CD14-positive monocyte (primary cell): ENCODE data around the gene DHCR7. TPM values are rescaled to one million over a fixed set of nuclear protein-coding genes. Genes with fewer than 3 reads are reported as not detected.

Source experiments
- DNase-seq, 3 donors: peaks; one replicate each; pipeline ENCODE4 v3.0.0-alpha.2; 2011 to 2022
- H2AFZ ChIP-seq: 2 replicates; pipeline ENCODE4 v1.6.0; 2012; ENCODE audit warnings: mild to moderate bottlenecking, low read depth, low read length, inconsistent platforms; ENCODE audit not compliant: insufficient read depth, poor library complexity, severe bottlenecking
- H3K27ac ChIP-seq, 2 donors: 1 replicate in 1 of 2; 2 replicates in 1 of 2; pipeline ENCODE4 v1.5.1; 2012 to 2013; ENCODE audit warnings: low read length in 2 of 2, control low read depth in 1 of 2, inconsistent platforms in 1 of 2, low read depth in 1 of 2, mild to moderate bottlenecking in 1 of 2
- H3K27me3 ChIP-seq, 2 donors: one replicate each; pipeline versions ENCODE4 v1.6.0 to v1.6.1; 2011 to 2013; ENCODE audit warnings: low read length in 2 of 2; ENCODE audit not compliant: control insufficient read depth in 2 of 2, insufficient read depth in 2 of 2
- H3K36me3 ChIP-seq, 2 donors: replicated peaks in 1 of 2; 1 replicate in 1 of 2; 2 replicates in 1 of 2; pipeline versions ENCODE4 v1.5.1 to v1.6.1; 2012 to 2013; ENCODE audit warnings: low read length in 2 of 2, control low read depth in 1 of 2, inconsistent platforms in 1 of 2, mild to moderate bottlenecking in 1 of 2; ENCODE audit not compliant: insufficient read depth in 2 of 2, control insufficient read depth in 1 of 2
- H3K4me1 ChIP-seq, 2 donors: 1 replicate in 1 of 2; 2 replicates in 1 of 2; pipeline versions ENCODE4 v1.5.1 to v1.6.1; 2012 to 2013; ENCODE audit warnings: low read length in 2 of 2, control low read depth in 1 of 2, inconsistent platforms in 1 of 2, mild to moderate bottlenecking in 1 of 2, moderate library complexity in 1 of 2; ENCODE audit not compliant: insufficient read depth in 2 of 2, control insufficient read depth in 1 of 2
- H3K4me2 ChIP-seq: replicated peaks from 2 replicates; pipeline ENCODE3; 2012; ENCODE audit warnings: low read length, moderate library complexity, mild to moderate bottlenecking; ENCODE audit not compliant: poor library complexity, severe bottlenecking; ENCODE audit errors: extremely low read depth
- H3K4me3 ChIP-seq, 3 experiments: fragments of 200-600 bp in 1 of 3; sonication (generic) in 1 of 3; replicated peaks in 1 of 3; 1 replicate in 2 of 3; 2 replicates in 1 of 3; pipeline ENCODE4 v1.5.1; 2011 to 2013; ENCODE audit warnings: low read length in 3 of 3, mild to moderate bottlenecking in 3 of 3, control low read depth in 2 of 3, low read depth in 2 of 3, inconsistent platforms in 1 of 3, moderate library complexity in 1 of 3
- H3K79me2 ChIP-seq: 2 replicates; pipeline ENCODE4 v1.6.0; 2012; ENCODE audit warnings: mild to moderate bottlenecking, control low read depth, inconsistent platforms, low read length, moderate library complexity; ENCODE audit not compliant: insufficient read depth
- H3K9ac ChIP-seq: 2 replicates; pipeline ENCODE4 v1.6.0; 2017; ENCODE audit warnings: low read length, mild to moderate bottlenecking; ENCODE audit not compliant: insufficient read depth, poor library complexity, severe bottlenecking
- H3K9me3 ChIP-seq, 2 donors: replicated peaks in 1 of 2; 1 replicate in 1 of 2; 2 replicates in 1 of 2; pipeline versions ENCODE4 v1.5.1 to v1.6.1; 2012 to 2013; ENCODE audit warnings: low read length in 2 of 2, control low read depth in 1 of 2; ENCODE audit not compliant: control insufficient read depth in 1 of 2, insufficient read depth in 1 of 2
- H4K20me1 ChIP-seq: 2 replicates; pipeline ENCODE4 v1.6.0; 2012; ENCODE audit warnings: mild to moderate bottlenecking, low read length, control low read depth, moderate library complexity; ENCODE audit not compliant: insufficient read depth
- H3K27ac Mint-ChIP-seq, 7 donors: one replicate each; pipeline ENCODE4 v1.8.0; 2020; ENCODE audit warnings: mild to moderate bottlenecking in 7 of 7, mixed read lengths in 7 of 7, moderate library complexity in 6 of 7, inconsistent platforms in 2 of 7
- H3K27me3 Mint-ChIP-seq, 3 donors: one replicate each; pipeline ENCODE4 v1.8.0; 2021 to 2022; ENCODE audit warnings: low read depth in 3 of 3, mild to moderate bottlenecking in 3 of 3, mixed read lengths in 3 of 3, moderate library complexity in 3 of 3, inconsistent platforms in 1 of 3
- H3K36me3 Mint-ChIP-seq, 2 donors: one replicate each; pipeline ENCODE4 v1.8.0; 2020; ENCODE audit warnings: mixed read lengths in 2 of 2, inconsistent platforms in 1 of 2, mild to moderate bottlenecking in 1 of 2
- H3K4me1 Mint-ChIP-seq: one replicate; pipeline ENCODE4 v1.8.0; 2020; ENCODE audit warnings: mild to moderate bottlenecking, mixed read lengths
- H3K4me3 Mint-ChIP-seq, 2 donors: one replicate each; pipeline ENCODE4 v1.8.0; 2020; ENCODE audit warnings: mild to moderate bottlenecking in 2 of 2, mixed read lengths in 2 of 2, moderate library complexity in 1 of 2
- H3K9me3 Mint-ChIP-seq, 7 donors: one replicate each; pipeline ENCODE4 v1.8.0; 2020 to 2022; ENCODE audit warnings: mixed read lengths in 7 of 7, mild to moderate bottlenecking in 6 of 7, moderate library complexity in 6 of 7, inconsistent platforms in 2 of 7
- CTCF ChIP-seq: fragments of 200-600 bp; IDR thresholded peaks from one replicate; pipeline ENCODE4 v1.8.0; 2022; ENCODE audit warnings: antibody characterized with exemption, mild to moderate bottlenecking
- WGBS: methylation state at CpG from one replicate; pipeline ENCODE4 v1.1.5; 2013; ENCODE audit warnings: missing lambda C conversion rate; ENCODE audit not compliant: insufficient coverage; 5-methylcytosine and 5-hydroxymethylcytosine counted together
- intact Hi-C, 2 donors: fragments of 100-400 bp; cut with micrococcal nuclease; formaldehyde crosslinking; loops; one replicate each; pipeline versions ENCODE4 v1.15.0 to v1.15.1; 2023
- polyA plus RNA-seq, 3 donors: library from polyadenylated mRNA; depleted of rRNA in 1 of 3; unstranded in 2 of 3; stranded (reverse) in 1 of 3; fragments of 300-500 nt in 2 of 3; fragments of >200 nt in 1 of 3; fragmentation: Illumina TruSeq in 2 of 3; gene quantifications; 1 replicate in 2 of 3; 2 replicates in 1 of 3; pipeline ENCODE4 v1.2.3, GENCODE V29; 2012 to 2021

Gene DHCR7
- polyA plus RNA-seq, 3 donors: 2.2 to 3.9 (median 2.2) TPM

DNA sequence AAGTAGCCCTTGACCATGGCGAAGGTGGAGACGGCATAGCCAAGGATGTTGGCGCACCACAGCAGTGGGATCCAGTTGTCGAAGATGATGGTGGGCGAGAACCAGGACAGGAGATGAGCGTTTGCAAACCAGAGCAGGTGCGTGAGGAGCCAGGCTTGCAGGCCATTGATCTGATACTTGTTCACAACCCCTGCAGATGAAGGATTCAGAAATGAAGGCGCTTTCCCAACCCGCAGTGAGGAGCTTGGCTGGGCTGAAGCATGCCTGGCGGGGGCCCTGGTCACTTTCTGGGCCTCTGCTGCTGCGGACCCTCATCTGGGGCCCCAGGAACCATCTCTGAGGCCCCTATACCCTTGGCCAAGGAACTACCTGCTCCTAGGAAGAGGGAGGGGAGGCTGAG, 6.9 kb downstream of the DHCR7 start:
- H3K4me1 Mint-ChIP-seq: no peaks in the 10 kb centered on the region
- Histone ChIP-seq H3K79me2 (no peaks in the 10 kb centered on the region), H3K4me1 (no peaks in the 10 kb centered on the region), H3K4me3 (no peak overlapping the region), H3K9me3 (peaks cover 4 to 9% of the 10 kb centered on the region in 2 donors), H2AFZ (no peak overlapping the region), H3K27me3 (no peaks in the 10 kb centered on the region), H3K27ac (no peak overlapping the region), H3K9ac (no peak overlapping the region), H3K4me2 (no peak overlapping the region), H3K36me3 (no peaks in the 10 kb centered on the region), H4K20me1 (no peaks in the 10 kb centered on the region)
- peaks cover 19 to 20% of the 10 kb centered on the region in 2 donors for H3K36me3 Mint-ChIP-seq
- TF ChIP-seq CTCF: no peak
- intact Hi-C loops: no loop called here
- 96% methylated on average over 10 of the region's 11 CpGs for WGBS
- no peak overlapping the region for H3K4me3 Mint-ChIP-seq
- no peak overlapping the region for H3K27ac Mint-ChIP-seq
- DNase-seq: no peak
- peaks cover 6 to 11% (median 7%) of the 10 kb centered on the region in 7 donors for H3K9me3 Mint-ChIP-seq
- H3K27me3 Mint-ChIP-seq: peaks cover 0 to 3% (median 3%) of the 10 kb centered on the region in 3 donors

- no peak for TF ChIP-seq CTCF
- Mint-ChIP-seq H3K27me3 (peaks cover 0 to 3% (median 0%) of the 10 kb centered on the region in 3 donors), H3K4me1 (no peaks in the 10 kb centered on the region), H3K4me3 (no peak overlapping the region), H3K27ac (peak overlapping the region in 1 of 7 donors; percentile 52), H3K36me3 (peaks cover 14% of the 10 kb centered on the region in 2 donors), H3K9me3 (peaks cover 0 to 2% (median 0%) of the 10 kb centered on the region in 7 donors)
- H3K79me2 ChIP-seq: no peaks in the 10 kb centered on the region
- intact Hi-C loops: no loop called here
- no peak overlapping the region for H3K27ac ChIP-seq
- DNase-seq: no peak
- H4K20me1 ChIP-seq: no peaks in the 10 kb centered on the region
- 98% methylated on average over 6 of the region's 6 CpGs for WGBS
- H3K4me2 ChIP-seq: no peak overlapping the region
- H3K4me1 ChIP-seq: no peaks in the 10 kb centered on the region
- H3K27me3 ChIP-seq: no peaks in the 10 kb centered on the region
- H3K4me3 ChIP-seq: no peak overlapping the region
- H2AFZ ChIP-seq: no peak overlapping the region
- H3K36me3 ChIP-seq: no peaks in the 10 kb centered on the region
- H3K9ac ChIP-seq: no peak overlapping the region
- H3K9me3 ChIP-seq: no peaks in the 10 kb centered on the region
These were observed 8.0 kb downstream of the DHCR7 start for GRCh38 chr11:71440021-71440755.
